COR-L47 (cell line): Measurements from ENCODE around the gene TRIM46.
"Not testable (repeated sequence)": the region's sequence is repeated elsewhere in the genome, so short reads cannot be mapped to it uniquely, and the experiment has no call there.

Experiments
- DNase-seq: peaks from one replicate; lab custom pipeline; 2025; lab: John Stamatoyannopoulos, UW

The TRIM46 gene

DNA sequence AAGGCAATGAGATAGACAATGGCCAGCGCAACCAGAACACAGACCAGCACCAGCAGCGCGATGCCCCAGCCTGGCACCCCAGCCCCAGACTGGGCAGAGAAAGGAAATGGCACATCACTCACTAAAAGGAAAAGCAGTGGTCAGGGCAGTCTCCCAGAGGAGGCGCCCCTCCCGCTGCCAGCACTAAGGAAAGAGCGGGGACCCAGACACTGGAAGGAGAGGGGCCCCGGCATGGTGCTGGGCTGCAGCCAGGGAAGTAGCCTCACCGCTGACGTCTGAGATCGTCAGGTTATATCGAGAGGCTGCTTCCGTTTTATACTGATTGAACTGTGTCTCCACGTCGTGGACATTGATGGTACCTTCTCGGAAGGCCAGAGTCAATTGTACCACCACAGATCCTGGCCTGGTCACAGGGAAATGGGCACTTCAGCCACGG lies 13.8 kb downstream of the TRIM46 start:
- DNase-seq = no peak

- no peak for DNase-seq
Observed at GRCh38 chr1:155188268-155188667, 14.6 kb downstream of the TRIM46 start.

- DNase-seq = not testable (repeated sequence)
Observed at GRCh38 chr1:155189926-155190325, 16.3 kb downstream of the TRIM46 start.

DNA sequence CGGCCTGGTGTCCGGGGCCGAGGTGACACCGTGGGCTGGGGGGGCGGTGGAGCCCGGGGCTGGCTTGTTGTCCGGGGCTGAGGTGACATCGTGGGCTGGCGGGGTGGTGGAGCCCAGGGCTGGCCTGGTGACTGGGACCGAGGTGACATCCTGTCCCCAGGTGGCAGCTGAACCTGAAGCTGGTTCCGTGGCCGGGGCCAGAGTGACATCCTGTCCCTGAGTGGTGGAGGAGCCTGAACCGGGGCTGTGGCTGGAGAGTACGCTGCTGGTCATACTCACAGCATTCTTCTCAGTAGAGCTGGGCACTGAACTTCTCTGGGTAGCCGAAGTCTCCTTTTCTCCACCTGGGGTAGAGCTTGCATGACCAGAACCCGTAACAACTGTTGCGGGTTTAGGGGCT lies 18.3 kb downstream of the TRIM46 start:
- no peak for DNase-seq

DNA sequence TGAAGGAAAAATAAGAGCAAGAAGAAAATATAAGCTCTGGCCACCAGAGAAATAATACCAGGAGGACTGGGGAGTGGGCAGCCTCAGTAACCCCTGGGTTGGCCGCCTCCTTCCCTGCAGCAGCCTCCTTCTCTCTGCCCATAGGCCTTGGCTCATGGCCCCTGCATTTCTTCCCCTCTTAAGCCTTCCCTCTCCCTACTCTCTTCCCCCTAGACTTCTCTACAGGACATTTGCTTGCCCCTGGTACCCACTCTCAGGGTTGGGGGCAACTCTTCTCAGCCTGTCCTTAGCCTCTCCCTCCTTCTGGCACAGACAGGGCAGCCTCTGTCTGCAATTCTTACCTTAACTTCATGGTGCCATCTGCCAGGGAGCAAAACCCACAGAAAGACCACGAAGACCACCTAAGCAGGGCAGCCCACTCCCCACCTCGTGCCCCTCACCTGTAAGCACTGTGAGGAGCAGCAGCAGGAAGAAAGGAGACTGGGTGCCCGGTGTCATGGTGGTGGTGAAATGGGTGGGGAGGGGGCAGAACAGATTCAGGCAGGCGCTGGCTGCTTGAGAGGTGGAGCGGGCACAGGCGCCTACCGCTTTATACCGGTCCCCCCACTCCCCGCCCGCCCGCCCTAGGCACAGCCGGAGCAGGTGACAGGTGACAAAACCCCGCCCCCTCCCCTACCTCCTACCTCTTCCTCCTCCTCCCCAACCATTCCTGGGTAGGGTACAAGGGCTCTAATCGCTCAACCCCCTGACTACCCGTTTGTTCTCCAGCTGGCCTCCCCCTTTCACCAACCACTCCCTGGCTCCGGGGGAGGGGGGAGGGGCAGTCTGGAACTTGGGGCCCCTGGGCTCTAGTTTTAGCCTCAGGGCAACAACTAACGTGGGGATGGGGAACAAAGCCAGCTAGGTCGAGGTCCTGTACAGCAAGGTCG lies 19.0 kb downstream of the TRIM46 start:
- peak; percentile 79 for DNase-seq

- DNase-seq = peak; percentile 79
Observed at GRCh38 chr1:155193275-155193990, 19.8 kb downstream of the TRIM46 start.

DNA sequence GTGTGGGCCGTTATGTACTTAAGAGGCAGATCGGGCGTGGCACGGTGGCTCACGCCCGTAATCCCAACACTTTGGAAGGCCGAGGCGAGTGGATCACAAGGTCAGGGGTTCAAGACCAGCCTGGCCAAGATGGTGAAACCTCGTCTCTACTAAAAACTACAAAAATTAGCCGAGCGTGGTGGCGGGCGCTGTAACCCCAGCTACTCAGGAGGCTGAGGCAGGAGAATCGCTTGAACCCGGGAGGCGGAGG lies 20.3 kb downstream of the TRIM46 start:
- not testable (repeated sequence) for DNase-seq

DNA sequence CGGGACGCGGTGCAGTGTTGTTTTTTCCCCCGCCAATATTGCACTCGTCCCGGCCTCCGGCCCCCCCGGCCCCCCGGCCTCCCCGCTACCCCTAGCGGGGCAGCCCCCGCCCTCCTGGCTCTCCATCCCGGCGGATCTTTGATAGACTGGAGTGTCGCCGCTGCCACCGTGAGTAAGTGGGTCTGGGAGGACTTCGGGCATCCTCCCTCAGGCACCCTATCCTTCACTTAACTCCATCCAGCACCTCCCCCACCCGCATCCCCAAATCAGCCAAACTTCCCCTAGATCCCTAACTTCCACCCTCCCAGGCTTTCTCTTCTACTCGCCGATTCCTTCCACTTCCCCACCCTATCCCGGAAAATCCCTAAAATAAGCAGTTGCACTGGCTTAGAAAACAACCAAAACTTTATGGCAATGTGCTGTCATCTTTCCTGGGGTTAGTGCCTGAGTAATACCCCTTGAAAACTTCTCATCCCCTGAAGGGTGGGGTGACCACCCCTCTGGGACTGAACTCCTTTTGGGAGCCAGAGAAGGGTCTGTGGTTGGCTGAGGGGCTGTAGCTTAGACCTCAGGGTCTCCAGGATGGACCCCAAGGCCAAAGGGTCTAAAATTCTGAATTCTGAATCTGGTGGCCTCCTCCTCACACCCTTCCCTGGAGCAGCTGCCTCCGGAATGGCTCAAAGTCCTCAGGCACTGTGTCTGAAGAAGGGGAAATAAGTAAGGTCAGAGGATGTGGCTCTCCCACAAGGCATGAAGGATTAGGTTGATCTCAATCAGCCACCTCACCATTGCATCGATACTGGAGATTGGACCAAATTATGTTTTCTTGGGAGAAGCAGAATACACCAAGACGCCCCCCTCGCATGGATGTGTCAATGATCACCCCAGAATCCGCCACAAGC lies 21.8 kb downstream of the TRIM46 start:
- DNase-seq = no peak

- DNase-seq = no peak
Observed at GRCh38 chr1:155196103-155196892, 22.6 kb downstream of the TRIM46 start.

- DNase-seq = no peak
Observed at GRCh38 chr1:155196893-155197638, 23.4 kb downstream of the TRIM46 start.

GRCh38 chr1:155197901-155198546 lies 24.4 kb downstream of the TRIM46 start:
- no peak for DNase-seq

DNA sequence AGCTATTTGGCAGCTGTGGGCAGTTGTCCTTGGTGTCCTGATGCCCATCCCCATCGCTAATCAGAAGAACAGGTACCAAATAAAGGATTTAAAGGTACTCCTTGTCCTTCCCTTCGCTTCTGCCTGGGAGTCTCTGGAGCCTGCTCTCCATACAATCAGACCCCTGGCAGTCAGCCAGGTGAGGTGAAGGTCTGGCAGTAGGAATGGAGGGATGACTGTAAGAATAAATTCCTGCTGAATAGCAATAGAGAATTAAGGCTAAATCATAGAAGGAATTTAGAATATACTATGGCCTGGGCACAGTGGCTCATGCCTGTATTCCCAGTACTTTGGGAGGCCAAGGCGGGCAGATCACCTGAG lies 24.9 kb downstream of the TRIM46 start:
- DNase-seq = no peak

- DNase-seq = no peak
Observed at GRCh38 chr1:155199792-155200191, 26.1 kb downstream of the TRIM46 start.

- DNase-seq = no peak
Observed at GRCh38 chr1:155200920-155201319, 27.3 kb downstream of the TRIM46 start.

DNA sequence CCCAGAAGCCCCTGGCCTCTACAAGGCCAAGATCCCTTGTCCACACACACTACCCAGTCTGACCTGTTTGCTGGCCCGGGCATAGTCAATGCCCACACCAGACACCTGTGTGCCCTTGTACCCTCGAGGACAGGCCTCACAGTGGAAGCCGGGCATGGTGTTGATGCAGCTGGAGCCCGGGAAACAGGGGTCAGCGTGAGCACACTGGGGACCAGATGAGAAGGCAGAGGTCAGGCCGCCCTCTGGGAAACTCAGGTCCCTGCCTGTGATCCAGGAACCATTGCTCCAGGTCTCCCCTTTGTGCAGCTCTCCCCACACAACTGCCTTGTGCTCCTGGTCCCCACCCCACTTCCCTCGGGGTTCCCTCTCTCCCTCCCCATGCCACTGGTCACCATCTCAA lies 28.5 kb downstream of the TRIM46 start:
- DNase-seq = no peak

- no peak for DNase-seq
Observed at GRCh38 chr1:155202731-155203515, 29.3 kb downstream of the TRIM46 start.

- DNase-seq = no peak
Observed at GRCh38 chr1:155205035-155205434, 31.4 kb downstream of the TRIM46 start.

- DNase-seq = no peak
Observed at GRCh38 chr1:155205969-155206593, 32.4 kb downstream of the TRIM46 start.
